HG03095 (cell line): ENCODE data around the gene EIF3I.
"Not testable (repeated sequence)": the region's sequence is repeated elsewhere in the genome, so short reads cannot be mapped to it uniquely, and the experiment has no call there.

Experiments
- ATAC-seq: cut with Tn5 transposase; IDR thresholded peaks from one replicate; pipeline ENCODE4 v1.9.1; 2021; ENCODE audit warnings: moderate library complexity; ENCODE audit not compliant: unreplicated experiment

Gene EIF3I

GRCh38 chr1:32231843-32232432 is 9.7 kb downstream of the EIF3I start:
- no peak for ATAC-seq

DNA sequence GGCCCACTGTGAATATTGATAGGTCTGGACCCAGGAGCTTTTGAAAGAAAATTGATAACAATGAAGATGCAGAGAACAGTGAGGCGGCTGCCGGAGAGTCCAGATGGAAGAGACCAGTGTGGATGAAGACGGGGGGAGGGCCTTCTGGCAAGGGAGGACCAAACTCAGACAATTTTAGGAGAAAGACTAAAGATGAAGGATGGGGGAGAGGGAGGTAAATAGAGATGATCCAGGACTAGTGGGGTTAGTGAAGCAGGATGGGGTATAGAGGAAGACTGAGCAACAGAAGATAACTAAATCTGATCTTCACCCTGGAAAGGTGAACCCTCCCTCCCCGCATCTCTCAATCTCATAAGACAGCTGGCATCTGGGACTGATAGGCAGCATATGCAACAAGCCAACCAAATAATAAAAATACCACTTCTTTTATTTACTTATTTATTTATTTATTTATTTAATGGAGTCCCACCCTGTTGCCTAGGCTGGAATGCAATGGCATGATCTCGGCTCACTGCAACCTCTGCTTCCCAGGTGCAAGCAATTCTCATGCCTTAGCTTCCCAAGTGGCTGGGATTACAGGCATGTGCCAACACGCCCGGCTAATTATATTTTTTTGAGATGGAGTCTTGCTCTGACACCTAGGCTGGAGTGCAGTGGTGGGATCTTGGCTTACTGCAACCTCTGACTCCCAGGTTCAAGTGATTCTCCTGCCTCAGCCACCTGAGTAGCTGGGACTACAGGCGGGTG is 10.5 kb downstream of the EIF3I start:
- no peak for ATAC-seq

GRCh38 chr1:32234792-32235191 is 12.6 kb downstream of the EIF3I start:
- no peak for ATAC-seq

- ATAC-seq, result no peak
Measured at GRCh38 chr1:32239337-32239736, 17.1 kb downstream of the EIF3I start.

DNA sequence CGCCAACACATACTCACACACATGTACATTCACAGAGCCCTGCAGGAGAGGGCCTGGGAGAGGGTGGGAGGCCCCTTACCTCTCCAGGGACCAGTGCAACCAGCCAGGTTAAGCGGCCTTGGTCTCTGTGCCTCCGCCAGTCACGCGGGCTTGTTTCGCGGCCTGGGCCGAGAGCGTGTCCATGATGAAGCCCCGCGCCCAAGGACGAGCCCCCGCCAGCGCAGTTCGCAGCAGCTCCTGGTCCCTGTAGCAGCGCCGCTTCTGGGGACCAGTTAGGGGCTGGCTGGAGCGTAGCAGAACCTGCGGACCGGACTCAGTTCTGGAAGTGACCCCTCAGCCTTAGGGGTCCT is 17.6 kb downstream of the EIF3I start:
- no peak for ATAC-seq

- no peak for ATAC-seq
Measured at GRCh38 chr1:32240140-32240951, 18.1 kb downstream of the EIF3I start.

GRCh38 chr1:32241001-32241763 is 19.0 kb downstream of the EIF3I start:
- no peak for ATAC-seq

- no peak for ATAC-seq
Measured at GRCh38 chr1:32242341-32242851, 20.2 kb downstream of the EIF3I start.

GRCh38 chr1:32246888-32247273 is 24.7 kb downstream of the EIF3I start, which contains the start of gene FAM167B:
TSS of gene FAM167B (plus strand) at chr1:32247222. CDS start at chr1:32247422, 200 bp downstream.
- no peak for ATAC-seq

DNA sequence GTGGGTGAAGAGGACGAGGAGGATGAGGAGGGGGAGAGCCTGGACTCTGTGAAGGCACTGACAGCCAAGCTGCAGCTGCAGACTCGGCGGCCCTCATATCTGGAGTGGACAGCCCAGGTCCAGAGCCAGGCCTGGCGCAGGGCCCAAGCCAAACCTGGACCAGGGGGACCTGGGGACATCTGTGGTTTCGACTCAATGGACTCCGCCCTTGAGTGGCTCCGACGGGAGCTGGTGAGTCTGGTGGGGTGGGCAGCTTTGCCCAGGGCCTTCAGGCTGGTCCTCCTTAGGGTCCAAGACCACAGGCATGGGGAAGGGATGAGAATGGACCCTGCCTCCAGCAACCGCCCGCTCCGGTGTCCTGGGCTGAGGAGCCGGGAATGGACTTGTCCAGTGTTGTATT is 25.2 kb downstream of the EIF3I start:
- ATAC-seq, result no peak

GRCh38 chr1:32247983-32248889 is 26.0 kb downstream of the EIF3I start:
- ATAC-seq, result no peak

DNA sequence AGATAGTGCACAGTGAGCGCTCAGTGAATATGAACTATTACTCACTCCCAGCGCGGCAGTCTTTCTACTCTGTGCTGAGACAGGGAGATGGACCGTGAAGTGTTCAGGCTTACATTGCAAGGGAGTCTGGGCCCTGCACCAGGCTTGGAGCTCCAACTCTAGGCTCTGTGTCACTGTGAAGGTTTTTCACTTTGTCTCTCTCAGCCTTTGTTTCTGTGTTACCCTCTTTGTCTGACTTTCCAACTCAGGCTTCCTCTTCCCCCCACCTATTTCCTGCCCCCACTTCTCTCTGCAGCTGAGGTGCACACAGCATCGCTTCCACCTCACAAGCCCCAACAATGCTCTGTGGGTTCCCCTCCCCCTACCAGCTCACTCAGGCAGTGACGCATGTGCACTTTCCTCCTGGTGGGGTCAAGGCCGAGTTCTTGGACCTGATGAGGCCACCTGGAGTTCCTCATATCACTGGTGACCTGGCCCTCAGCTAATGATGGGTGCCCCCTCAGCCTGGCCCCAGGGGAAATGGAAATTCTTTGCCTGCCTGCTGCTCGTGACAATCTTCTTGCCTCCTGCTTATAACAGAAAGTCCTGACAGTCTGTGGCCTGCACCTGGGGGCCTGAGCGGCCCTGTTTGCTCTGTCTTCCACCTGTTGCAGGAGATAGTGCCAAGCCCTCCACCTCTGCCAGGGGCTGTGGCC is 27.8 kb downstream of the EIF3I start:
- ATAC-seq, result peak; percentile 51

DNA sequence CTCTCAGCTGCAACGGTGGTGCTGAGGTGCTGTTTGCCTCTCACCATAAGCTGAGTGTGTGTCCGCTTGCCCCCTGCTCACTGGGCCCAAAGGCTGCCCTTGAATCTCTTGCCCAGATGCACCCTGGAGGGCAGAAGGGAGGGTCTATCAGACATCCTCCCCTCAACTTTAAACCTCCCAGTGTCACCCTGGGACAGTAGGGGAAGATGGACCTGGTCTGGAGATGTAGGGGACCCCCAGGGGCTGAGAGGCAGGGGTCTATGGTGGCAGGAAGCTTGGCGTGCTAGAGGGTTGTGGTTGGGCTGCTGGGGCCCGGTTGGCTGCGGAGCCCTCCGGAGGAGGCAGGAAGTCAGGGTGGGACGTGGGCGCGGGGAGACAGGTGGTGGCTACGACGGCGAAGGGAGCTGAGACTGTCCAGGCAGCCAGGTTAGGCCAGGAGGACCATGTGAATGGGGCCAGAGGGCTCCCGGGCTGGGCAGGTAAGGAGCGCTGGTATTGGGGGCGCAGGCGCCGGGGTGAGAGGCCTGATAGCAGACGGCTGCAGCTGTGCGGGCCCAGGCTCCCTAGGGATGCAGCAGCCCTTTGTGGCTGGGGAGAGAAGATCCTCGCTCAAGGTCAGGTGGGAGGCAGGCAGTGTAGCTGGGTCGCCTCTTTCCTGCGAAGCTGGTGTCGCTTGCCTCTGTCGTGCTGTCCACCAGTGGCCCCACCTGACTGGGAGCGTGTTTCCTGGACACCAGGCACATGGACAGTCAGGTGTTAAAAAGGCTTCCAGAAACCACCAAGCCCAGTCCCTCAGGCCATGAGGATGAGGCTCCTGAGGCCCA is 28.9 kb downstream of the EIF3I start, which contains the start of gene LCK:
Gene LCK (plus strand): TSS at position 373 of the 824 bp plus-strand sequence. CDS start 23,065 bp downstream, outside the sequence.
- ATAC-seq, result no peak

DNA sequence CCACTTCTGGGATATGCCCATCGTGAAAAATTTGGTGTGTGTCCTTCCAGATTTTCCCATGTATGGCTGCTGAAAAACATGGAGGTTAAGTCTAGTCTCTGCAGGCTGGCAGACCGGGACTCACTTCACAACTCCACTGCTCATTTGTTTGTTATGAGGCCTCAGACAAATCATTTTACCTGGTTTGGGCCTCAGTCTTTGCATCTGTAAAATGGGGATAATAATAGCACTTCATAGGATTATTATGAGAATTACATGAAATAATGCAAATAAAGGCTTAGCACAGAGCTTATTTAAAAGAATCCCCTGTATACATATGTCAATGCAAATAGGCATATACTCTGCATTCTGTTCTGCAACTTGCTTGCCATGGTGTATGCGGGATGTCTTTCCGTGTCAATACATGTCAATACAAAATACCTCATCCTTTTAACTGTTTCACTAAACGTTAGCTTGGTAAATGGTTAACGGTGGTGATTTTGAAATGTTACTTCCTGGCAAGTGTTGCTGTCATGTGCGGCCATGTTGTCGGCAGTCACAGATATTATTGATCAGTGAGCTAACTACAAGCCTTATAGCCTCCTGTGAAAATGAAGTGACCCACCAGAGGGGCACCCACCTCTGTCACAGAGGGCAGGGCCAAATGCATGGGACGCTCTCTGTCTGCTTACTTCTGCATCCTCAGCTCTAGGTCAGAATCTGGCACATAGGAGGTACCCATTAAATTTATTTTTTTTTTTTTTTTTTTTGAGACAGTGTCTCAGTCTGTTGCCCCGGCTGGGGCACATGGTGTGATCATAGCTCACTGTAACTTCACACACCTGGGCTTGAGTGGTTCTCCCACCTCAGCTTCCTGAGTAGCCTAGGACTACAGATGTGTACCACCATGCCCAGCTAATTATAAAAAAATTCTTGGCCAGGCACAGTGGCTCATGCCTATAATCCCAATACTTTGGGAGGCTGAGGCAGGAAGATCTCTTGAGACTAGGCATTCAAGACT is 33.2 kb downstream of the EIF3I start:
- ATAC-seq, result no peak

DNA sequence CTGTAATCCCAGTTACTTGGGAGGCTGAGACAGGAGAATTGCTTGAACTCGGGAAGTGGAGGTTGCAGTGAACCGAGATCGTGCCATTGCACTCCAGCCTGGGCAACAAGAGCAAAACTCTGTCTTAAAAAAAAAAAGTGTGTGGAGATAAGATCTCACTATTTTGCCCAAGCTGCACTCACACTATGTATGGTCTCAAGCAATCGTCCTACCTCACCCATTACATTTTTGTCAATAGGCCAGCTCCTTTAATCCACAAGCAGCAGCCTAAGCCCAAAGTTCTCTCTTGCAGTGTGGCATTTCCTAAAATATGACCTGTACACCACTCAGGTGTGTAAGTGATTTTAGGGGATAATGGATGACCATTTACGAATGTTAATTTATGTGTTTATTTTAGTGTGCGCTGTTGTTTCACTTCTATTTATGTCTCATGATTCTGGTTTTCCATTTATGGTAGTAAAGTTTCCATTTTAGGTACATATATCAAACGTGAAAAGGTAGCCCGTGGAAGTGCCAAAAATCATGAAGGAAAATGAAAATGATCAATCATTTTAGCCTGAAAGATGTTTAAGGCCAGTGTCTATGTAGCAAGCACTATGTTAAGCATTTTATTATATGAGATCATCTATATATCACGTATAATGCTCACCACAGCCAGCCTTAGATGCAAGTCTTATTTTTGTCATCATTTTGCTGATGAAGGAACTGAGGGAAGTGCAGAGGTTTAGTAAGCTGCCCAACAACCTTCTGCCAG is 34.4 kb downstream of the EIF3I start:
- ATAC-seq, result no peak

- ATAC-seq, result no peak
Measured at GRCh38 chr1:32257227-32257508, 35.0 kb downstream of the EIF3I start.

DNA sequence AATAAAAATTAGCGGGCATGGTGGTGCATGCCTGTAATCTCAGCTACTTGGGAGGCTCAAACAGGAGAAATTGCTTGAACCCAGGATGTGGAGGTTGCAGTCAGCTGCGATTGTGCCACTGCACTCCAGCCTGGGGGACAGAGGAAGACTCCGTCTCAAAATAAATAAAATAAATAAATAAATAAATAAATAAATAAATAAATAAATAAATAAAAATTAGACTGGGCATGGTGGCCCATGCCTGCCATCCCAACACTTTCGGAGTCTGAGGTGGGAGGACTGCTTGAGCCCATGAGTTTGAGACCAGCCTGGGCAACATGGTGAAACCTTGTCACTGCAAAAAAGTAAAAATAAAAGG is 41.0 kb downstream of the EIF3I start:
- ATAC-seq, result not testable (repeated sequence)
